ENCODE results near the gene PRPF18.

GRCh38 chr10:13636776-13637175 is 50.0 kb downstream of the PRPF18 start:
- no peak for TF ChIP-seq CTCF (conservative IDR thresholded peaks at IDR 0.05; ENCODE audit: low read depth, low read length)
- TF ChIP-seq EZH2phosphoT487 (IDR thresholded peaks at IDR 0.05; ENCODE audit: borderline replicate concordance, low read length): no peak
- no peak for TF ChIP-seq EZH2 (IDR thresholded peaks at IDR 0.05; ENCODE audit: low read length, unreplicated experiment)

All from PC-3 (cell line).